ENCODE data around the gene GNPTG. TPM values are rescaled to one million over a fixed set of nuclear protein-coding genes. Genes with fewer than 3 reads are reported as not detected.

Gene GNPTG
- 36.1 and 39.1 TPM in 2 replicates for total RNA-seq

DNA sequence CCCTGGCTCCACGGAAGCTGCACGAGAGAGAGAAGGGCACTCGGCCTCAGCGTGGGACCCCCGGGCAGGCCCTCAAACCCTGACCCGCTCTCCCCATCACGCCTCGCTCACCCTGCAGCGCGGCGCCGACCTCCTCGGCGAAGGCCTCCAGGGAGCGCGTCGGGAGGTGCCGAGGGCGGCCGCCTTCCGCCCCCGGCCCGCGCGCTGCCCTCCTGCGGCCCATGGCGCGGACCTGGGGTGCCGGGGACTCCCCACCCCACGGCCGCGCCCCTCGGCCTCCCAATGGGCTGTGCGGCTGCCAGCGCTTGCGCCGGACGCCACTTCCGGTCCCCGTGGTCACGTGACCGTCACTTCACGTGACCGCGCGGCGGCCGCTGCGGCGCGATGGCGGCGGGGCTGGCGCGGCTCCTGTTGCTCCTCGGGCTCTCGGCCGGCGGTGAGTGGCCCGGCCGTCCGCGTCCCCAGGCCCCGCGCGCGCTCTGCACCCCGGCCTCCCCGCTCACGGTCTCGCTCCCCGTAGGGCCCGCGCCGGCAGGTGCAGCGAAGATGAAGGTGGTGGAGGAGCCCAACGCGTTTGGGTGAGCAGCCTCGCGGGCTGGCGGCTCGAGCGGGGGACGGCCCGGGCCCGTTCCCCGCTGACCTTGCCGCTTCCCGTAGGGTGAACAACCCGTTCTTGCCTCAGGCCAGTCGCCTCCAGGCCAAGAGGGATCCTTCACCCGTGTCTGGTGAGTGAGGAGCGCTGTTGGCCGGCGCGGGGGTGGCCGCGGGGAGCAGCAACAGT is at the start of gene GNPTG, which contains the start of gene TSR3:
Gene GNPTG (plus strand): TSS at position 350 of the 781 bp plus-strand sequence. CDS start 35 bp downstream, at position 385.
Gene TSR3 (minus strand): TSS at position 297 of the 781 bp plus-strand sequence. CDS start 74 bp downstream, at position 223.
- intact Hi-C loops (cut with micrococcal nuclease) = loop anchor here (2.0 to 10.0 kb wide), 3 partner anchors 69 to 263 kb away; partner anchors contain the start of genes CRAMP1, IFT140, TELO2 and UQCC4

DNA sequence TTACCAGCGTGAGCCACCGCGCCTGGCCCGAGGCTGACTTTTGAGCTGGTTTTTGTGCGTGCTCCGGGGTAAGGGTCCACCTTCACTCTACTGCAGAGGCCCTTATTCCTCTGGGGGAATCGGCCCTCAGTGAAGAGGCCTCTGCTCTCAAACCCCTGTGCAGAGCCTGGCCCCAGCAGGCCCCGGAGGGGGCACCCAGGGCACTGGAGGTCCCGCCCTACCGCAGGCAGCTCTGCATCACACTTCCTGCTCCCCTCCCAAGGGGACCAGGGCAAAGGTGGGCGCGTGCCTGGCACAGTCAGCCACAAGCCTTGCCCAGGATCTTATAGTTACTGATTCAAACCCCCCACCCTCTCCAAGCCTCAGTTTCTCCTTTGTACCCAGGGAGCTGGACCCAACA is 45.9 kb upstream of the GNPTG start:
- intact Hi-C loops (cut with micrococcal nuclease) = loop anchor here (10.0 kb wide), 1 partner anchor 229 kb away; the partner anchor contains the start of gene TMEM204

DNA sequence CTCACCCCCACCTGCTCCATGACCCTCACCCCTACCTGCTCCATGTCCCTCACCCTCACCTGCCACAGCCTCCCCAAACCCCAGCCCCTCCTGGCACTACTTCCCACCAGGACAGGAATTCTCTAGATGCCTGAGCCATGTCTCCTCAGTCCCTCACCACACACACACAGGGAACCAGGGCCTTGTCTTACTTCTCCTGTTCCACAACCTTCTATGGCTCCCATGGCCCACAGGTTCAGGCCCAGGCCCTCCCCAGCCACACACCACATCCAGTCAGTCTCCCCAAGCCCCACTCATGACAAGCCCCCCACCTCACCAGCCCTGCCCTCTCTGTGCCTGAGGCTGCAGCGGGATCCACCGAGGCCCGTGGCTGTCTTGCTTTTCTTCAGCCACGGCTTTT is 45.4 kb upstream of the GNPTG start:
- intact Hi-C loops (cut with micrococcal nuclease) = loop anchor here (10.0 kb wide), 1 partner anchor 228 kb away; the partner anchor contains the start of gene TMEM204

DNA sequence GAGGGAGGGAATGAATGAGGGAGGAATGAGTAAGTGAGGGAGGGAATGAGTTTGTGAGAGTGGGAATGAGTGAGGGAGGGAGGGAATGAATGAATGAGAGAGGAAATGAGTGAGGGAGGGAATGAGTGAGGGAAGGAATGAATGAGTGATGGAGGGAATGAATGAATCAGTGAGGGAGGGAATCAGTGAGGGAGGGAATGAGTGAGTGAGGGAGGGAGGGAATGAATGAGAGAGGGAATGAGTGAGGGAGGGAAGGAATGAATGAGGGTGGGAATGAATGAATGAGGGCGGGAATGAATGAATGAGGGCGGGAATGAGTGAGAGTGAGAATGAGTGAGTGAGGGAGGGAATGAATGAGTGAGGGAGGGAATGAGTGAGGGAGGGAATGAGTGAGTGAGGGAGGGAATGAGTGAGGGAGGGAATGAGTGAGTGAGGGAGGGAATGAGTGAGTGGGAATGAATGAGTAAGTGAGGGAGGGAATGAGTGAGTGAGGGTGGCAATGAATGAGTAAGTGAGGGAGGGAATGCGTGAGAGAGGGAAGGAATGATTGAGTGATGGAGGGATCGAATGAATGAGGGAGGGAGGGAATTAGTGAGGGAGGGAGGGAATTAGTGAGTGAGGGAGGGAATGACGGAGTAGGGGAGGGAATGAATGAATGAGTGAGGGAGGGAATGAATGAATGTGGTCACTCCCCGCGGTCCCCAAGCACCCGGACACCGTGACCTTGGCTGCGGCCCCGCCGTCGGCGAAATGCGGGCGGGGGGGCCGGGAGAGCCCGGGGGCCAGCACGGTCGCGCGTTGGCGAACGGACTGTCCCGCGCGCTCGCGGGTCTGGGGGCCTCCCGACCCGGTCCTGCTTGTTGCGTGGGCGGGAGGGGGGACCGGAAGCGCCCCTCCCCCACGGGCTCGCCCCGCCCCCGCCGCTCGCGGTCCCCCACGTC is 43.4 kb upstream of the GNPTG start:
- intact Hi-C loops (cut with micrococcal nuclease) = loop anchor here (2.0 to 10.0 kb wide), 3 partner anchors 70 to 302 kb away; partner anchors contain the start of gene TMEM204

DNA sequence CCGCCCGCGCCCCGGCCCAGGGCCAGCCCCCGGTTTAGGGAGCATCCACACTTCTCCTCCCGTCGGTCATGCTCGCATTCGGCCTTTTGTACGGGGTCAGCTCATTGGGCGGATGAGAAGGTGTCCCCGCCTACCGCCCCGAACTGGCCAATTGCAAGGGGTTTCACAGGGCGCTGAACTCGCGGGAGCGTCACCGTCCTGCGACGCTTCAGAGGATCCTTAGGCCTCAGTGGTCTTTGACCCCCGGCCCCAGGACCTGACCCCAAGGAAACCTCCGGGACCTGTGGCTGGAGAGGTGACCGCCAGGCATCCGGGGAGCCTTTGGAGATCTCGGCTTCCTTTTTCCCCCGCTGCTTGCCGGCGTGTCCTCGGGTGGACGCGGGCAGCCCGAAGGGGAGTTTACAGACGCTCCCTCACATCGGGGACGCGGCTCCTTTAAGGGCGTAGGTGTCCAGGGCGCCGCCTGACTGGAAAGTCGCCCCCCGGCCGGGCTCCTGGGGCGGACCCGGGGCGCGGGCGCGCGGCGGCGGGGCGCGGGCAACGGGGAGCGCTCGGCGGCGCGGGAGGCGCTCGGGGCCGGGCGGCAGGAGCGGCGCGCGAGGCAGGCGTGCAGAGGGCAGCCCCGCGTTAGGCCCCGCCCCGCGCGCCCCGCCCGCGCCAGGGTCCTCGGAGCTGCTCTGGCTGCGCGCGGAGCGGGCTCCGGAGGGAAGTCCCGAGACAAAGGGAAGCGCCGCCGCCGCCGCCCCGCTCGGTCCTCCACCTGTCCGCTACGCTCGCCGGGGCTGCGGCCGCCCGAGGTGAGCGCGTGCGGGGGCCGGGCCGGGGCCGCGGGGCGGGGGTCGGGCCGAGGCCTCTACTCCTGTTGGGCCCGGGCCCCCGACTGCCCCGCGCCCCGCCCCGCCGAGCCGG is 42.5 kb upstream of the GNPTG start, which contains the start of gene UBE2I:
Gene UBE2I (plus strand): TSS at position 660 of the 909 bp plus-strand sequence. CDS start 4,395 bp downstream, outside the sequence.
- intact Hi-C loops (cut with micrococcal nuclease) = loop anchor here (1.0 to 10.0 kb wide), 5 partner anchors 8 to 302 kb away; partner anchors contain the start of gene TMEM204

DNA sequence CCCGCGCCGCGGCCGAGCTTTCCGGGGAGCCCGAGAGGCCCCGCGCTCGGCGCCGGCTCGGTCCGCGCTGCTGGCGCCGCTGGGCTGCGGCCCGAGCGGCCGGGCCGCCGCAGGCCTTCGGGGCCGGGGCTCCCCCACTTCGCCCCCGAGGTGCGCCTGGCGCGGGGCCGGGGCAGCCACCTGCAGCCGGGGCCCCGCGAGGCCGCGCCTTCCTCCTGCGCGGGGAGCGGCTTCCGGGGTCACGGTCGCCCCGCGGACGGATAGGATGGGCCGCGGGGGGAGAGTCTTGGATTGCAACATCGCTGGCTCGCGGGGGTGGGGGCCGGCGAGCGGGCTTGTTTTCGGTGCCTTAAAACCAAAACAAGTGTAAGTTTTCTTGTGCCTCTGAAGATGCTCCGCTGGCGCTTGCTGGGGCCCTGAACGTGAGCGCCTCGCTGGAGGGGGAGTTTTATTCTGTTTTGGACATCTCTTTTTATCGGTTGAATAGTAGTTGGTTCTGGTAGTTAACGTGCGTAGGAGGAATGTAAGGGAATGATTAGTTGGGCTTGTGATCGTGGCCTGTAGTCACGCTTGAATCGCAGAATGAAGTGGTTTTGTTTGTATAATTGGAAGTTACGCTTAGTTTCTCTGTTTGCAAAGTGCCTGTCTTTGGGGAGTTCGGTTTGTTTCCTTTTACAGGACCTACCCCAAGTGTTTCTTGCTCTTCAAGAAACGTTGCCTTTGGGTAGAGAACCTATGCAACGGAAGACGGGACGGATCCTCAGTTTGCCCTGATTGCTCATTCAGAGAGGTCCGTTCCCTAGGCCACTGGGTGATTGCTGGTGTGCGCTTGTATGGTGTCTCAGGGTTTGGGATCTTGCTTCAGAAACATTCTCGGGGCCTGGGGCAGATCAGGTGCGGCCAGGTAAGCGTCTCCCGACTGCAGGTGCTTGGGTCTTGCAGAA is 41.6 kb upstream of the GNPTG start:
- intact Hi-C loops (cut with micrococcal nuclease) = loop anchor here (1.0 to 10.0 kb wide), 7 partner anchors 9 to 301 kb away; partner anchors contain the start of genes BAIAP3, TMEM204 and UQCC4

DNA sequence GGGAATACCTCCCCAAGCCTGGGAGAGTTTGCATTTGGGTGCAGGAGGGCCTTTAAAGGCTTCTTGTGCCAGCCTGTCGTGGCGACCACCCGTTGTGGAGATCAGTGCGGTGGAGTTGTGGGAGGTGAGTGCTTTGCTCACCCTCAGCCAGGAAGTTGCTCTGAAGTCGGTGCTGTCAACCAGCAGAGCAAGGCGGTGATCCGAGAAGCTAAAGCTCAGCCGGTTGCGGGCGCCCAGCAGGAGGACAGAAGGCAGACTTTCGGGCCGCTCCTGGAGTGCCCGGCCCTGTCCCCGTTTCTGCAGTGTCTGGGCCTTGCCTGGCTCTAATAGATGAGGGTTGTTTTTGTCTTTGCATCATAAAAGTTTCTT is 40.9 kb upstream of the GNPTG start:
- intact Hi-C loops (cut with micrococcal nuclease) = loop anchor here (1.0 to 2.0 kb wide), 2 partner anchors 22 to 110 kb away; partner anchors contain the start of genes BAIAP3 and UQCC4

DNA sequence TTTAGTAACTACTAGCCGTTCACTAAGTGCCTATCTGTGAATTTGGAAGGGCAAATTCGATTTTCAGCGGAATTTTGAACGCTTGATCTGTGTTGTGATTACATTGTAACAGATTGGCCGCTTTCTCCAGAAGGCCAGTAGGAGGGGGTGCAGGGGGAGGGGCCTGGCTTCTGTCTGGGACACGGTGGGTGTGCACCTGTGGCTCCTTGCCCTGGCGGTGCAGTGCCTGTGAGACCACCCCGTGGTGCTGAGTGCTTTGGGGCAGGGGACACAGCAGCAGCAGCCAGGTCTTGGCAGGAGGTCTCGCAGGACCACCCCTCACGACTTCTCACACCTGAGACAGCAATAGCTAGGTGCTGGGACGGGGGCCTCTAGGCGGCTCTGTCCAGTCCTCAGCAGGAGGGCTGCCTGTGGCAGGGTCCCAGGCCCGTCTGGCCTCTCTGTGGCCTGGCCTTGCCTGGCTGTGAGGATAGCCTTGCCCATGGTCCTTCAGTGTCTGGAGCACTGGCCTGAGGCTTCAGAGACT is 40.5 kb upstream of the GNPTG start:
- intact Hi-C loops (cut with micrococcal nuclease) = loop anchor here (2.0 kb wide), 1 partner anchor 110 kb away; the partner anchor contains the start of gene UQCC4

DNA sequence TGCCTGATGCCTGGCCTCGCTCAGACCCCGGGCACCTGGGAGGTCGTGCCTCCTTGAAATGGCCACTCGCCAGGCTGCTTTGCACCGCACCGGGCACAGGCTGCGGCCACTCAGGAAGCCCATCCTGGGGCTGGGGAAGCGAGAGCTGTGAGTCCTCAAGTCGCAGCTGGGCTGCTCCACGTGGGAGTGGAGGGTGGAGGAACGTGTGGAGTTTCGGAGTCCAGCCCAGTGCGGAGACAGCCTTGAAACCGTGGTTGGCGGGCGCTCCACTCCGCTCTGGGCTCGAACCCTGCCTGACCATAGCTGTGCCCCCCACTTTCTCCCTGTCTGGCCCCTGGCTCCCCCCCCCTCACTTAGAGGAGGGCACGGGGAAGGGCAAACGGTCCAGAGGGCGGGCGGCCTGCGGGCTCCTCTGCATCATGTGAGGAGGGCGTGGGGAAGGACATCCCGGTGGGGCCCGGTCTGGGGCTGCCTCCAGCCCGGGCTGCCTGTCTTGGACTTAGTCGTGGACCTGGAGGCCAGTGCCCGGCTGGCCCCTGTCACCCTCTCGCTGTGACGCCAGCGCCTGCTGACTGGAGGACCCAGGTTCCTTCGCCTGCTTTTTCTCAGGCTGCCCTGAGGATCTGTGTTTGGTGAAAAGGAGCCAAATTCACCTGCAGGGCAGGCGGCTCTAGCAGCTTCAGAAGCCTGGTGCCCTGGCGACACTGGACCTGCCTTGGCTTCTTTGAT is 39.8 kb upstream of the GNPTG start:
- intact Hi-C loops (cut with micrococcal nuclease) = loop anchor here (2.0 kb wide), 1 partner anchor 109 kb away; the partner anchor contains the start of gene UQCC4

DNA sequence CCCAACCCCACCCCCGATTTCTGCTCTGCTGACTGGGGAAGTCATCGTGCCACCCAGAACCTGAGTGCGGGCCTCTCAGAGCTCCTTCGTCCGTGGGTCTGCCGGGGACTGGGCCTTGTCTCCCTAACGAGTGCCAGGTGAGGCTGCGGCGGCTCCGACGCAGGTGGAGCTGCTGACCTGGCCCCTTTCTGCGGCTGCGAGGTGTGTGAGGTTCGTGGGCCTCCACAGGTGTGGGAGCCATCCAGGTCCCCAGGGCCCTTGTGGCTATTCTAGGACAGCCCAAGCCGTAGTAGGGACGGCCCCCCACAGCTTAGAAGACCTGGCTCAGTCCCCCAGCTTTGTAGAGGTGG is 39.3 kb upstream of the GNPTG start:
- intact Hi-C loops (cut with micrococcal nuclease) = no loop called here

DNA sequence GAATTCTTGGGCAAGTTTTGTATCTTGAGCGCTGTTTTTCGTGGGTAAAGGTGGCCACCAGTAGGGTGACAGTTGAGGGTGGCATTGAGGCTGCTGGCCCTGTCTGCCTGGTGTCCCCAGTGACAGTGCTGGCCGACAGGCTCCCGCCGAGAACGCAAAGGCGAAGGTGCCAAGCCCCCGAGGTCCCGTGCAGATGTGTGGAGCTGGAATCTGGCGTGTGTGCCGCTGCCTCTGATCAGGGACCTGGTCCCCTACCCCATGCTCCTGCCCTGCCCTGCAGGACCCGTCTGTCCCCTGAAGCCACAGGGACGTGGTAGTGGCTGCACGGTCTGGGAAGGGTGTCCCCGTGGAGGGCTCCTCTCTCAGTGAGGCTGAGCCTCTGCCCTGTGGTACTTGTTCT is 38.8 kb upstream of the GNPTG start:
- intact Hi-C loops (cut with micrococcal nuclease) = no loop called here

DNA sequence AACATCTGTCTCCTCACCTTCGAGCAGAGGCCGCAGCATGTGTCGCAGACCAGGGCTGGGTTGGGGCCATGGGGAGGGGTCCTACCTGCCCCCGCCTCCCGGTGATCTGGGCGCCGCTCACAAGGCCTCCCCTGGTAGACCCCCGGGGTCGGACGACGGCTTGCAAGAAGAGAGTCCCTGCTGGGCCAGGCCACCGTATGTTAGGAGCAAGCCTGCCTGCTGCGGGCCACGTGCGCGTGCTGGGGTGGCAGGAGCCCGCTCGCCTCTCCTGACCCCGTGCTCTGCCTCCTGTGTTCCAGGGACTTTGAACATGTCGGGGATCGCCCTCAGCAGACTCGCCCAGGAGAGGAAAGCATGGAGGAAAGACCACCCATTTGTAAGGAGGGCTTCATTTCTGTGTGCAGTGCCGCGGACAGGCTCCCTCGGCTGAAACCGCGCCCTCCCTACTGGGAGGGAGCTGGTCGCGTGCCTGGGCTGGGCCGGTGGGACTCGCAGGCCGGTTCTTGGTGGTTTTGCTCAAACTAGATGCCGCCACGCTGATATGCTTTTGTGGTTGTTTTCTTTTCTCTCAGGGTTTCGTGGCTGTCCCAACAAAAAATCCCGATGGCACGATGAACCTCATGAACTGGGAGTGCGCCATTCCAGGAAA is 37.9 kb upstream of the GNPTG start:
- intact Hi-C loops (cut with micrococcal nuclease) = no loop called here

DNA sequence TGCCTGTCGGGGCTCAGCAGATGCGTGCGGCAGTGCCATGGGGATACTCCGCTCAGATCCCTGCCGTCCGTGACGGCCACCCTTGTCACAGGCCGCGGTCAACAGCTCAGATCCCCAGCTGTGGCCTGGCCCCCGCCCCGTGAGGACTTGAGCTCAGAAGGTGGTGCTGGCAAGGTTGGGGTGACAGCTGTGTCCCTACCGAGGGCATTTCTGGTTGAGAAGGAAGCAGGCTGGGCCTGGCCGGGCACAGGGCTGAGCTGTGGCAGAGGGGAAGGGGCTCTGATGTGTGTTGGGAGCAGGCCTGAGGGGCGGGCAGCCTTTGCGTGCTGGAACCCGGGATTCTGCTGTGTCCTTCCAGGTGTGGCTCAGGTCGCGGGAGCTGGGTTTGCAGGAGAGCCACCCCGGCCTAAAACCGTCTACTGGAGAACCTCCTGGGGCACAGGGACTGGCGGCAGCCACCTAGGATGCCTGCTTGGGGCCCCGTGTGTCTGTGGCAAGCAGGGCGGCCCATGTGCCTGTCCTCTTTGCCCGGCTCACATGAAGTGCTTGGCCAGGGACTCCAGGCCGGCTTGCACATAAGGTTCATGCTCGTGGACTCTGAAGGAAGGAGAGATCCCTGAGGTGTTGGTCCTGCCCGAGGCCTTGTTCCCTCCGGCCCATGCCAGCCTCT is 37.2 kb upstream of the GNPTG start:
- intact Hi-C loops (cut with micrococcal nuclease) = no loop called here

DNA sequence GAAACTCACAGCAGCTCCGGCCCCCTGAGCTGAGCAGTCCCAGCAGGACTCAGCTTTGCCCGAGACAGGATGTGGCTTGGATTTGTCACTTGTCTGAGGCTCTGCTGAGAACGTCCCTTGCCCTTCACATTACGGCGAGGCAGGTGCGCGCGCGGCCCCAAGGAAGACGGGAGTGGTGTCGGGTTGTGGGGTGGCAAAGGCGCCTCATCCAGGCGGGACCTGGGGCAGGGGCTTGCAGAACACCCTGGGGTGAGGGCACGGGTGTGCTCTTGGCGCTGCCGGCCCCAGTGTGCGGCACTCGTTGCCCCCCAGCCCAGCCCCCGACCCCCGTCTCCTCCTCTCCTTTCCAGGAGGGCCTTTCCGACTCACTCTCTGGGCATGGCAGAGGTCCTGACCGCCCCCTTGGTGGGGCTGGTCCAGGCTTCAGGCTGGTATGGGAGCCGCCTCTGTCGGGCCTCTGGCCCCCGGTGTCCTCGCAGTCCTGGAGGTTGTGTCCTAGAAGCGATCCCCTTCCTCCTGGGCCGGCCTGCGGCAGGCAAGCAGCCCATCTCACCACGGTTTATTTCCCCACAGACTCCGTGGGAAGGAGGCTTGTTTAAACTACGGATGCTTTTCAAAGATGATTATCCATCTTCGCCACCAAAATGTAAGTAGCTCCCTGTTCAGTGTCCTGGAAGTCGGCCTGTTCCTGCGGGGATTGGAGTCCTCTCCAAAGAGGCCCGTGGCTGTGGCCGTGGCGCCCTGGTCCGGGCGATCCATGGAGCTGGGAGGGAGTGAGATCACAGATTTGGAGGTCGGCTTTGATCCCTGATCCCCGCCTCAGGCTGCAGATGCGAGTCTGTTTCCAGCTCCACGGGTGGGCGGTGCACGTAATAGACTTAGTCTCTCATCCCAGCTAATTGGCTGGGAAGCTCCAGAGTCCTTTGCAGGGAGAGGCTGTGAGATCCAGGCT is 36.4 kb upstream of the GNPTG start:
- intact Hi-C loops (cut with micrococcal nuclease) = no loop called here

DNA sequence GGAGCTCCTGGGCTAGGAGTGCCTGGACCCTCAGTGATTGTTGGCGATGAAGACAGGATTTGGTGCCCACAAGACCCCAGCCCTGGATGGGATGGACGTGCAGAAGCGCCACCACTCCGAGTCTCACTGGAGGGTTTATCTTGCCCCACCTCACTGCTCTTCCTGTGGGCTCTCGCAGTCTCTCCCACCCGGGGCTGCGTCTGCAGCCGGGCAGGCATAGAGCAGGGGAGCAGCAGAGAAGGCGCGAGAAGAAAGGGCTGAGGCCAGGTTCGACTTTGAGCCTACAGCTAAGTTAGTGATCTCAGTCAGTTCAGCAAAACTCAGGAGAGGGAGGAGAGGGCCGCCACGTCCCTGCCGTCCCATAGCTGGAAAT is 35.7 kb upstream of the GNPTG start:
- intact Hi-C loops (cut with micrococcal nuclease) = no loop called here
